CD4-positive, alpha-beta T cell treated with Interleukin-4 for 1 hour (primary cell): ENCODE results near the gene ESRP2.

Experiments used
- DNase-seq, 2 donors: peaks; one replicate each; pipeline ENCODE4 v3.0.0-alpha.2; 2020 to 2022

The ESRP2 gene

GRCh38 chr16:68263559-68264127 lies 27.7 kb upstream of the ESRP2 start:
- DNase-seq: no peak

- DNase-seq: no peak
Measured at GRCh38 chr16:68259007-68259825, 23.3 kb upstream of the ESRP2 start.

- DNase-seq: no peak
Measured at GRCh38 chr16:68257906-68258800, 22.2 kb upstream of the ESRP2 start.

- peak in 1 of 2 donors; percentile 43 for DNase-seq
Measured at GRCh38 chr16:68257251-68257905, 21.5 kb upstream of the ESRP2 start.

GRCh38 chr16:68255712-68256111 lies 19.8 kb upstream of the ESRP2 start:
- no peak for DNase-seq

- DNase-seq: no peak
Measured at GRCh38 chr16:68253721-68254120, 17.8 kb upstream of the ESRP2 start.

- DNase-seq: no peak
Measured at GRCh38 chr16:68252383-68252782, 16.5 kb upstream of the ESRP2 start.

GRCh38 chr16:68251832-68252231 lies 15.9 kb upstream of the ESRP2 start:
- no peak for DNase-seq

- DNase-seq: no peak
Measured at GRCh38 chr16:68250951-68251350, 15.0 kb upstream of the ESRP2 start.

GRCh38 chr16:68249371-68249770 lies 13.4 kb upstream of the ESRP2 start:
- no peak for DNase-seq

- DNase-seq: no peak
Measured at GRCh38 chr16:68247932-68248331, 12.0 kb upstream of the ESRP2 start.

GRCh38 chr16:68247400-68247799 lies 11.5 kb upstream of the ESRP2 start:
- peak in 1 of 2 donors; percentile 34 for DNase-seq

GRCh38 chr16:68246666-68247065 lies 10.7 kb upstream of the ESRP2 start:
- DNase-seq: no peak

GRCh38 chr16:68246121-68246520 lies 10.2 kb upstream of the ESRP2 start:
- no peak for DNase-seq

GRCh38 chr16:68244903-68245853 lies 9.3 kb upstream of the ESRP2 start, which contains the start of gene PLA2G15:
PLA2G15 (plus strand) TSS chr16:68245373; CDS start chr16:68245427, 54 bp downstream.
- DNase-seq: peak; percentile 94 to 98

- DNase-seq: no peak
Measured at GRCh38 chr16:68244481-68244902, 8.6 kb upstream of the ESRP2 start.

- DNase-seq: no peak
Measured at GRCh38 chr16:68242926-68243858, 7.3 kb upstream of the ESRP2 start.

- DNase-seq: no peak
Measured at GRCh38 chr16:68242085-68242484, 6.2 kb upstream of the ESRP2 start.

GRCh38 chr16:68238029-68238345 lies 2.1 kb upstream of the ESRP2 start:
- no peak for DNase-seq

GRCh38 chr16:68237243-68238028 lies 1.5 kb upstream of the ESRP2 start:
- DNase-seq: peak; percentile 89 to 93
